Ascending aorta (tissue), 2 donors: ENCODE data around the gene VWA8. TPM values are rescaled to one million over a fixed set of nuclear protein-coding genes. Genes with fewer than 3 reads are reported as not detected.
"Not testable (repeated sequence)": the region's sequence is repeated elsewhere in the genome, so short reads cannot be mapped to it uniquely, and the experiment has no call there.

Experiments
- DNase-seq, 2 donors: peaks; one replicate each; pipeline ENCODE4 v3.0.0-alpha.2; 2019; ENCODE audit warnings: low spot score in 2 of 2
- H3K27ac ChIP-seq, 2 donors: fragments of 200-600 bp; sonication (generic); one replicate each; pipeline ENCODE4 v1.5.1; 2016 to 2017; ENCODE audit warnings: mild to moderate bottlenecking in 1 of 2
- H3K27me3 ChIP-seq: fragments of 200-600 bp; sonication (generic); one replicate; pipeline ENCODE4 v1.5.1; 2017
- H3K36me3 ChIP-seq, 2 donors: fragments of 200-600 bp; sonication (generic); one replicate each; pipeline ENCODE4 v1.5.1; 2016
- H3K4me1 ChIP-seq, 2 donors: fragments of 200-600 bp; sonication (generic); one replicate each; pipeline ENCODE4 v1.5.1; 2016 to 2017; ENCODE audit warnings: mild to moderate bottlenecking in 1 of 2
- H3K4me3 ChIP-seq, 2 donors: fragments of 200-600 bp; sonication (generic); one replicate each; pipeline ENCODE4 v1.5.1; 2016 to 2017; ENCODE audit warnings: mild to moderate bottlenecking in 1 of 2
- H3K9me3 ChIP-seq, 2 donors: fragments of 200-600 bp; sonication (generic); one replicate each; pipeline ENCODE4 v1.5.1; 2016
- intact Hi-C: fragments of 100-400 bp; cut with DNase I; formaldehyde crosslinking; loops from one replicate; pipeline ENCODE4 v1.15.1; 2023
- total RNA-seq: library from RNA; depleted of rRNA; stranded (reverse); fragments of >200 nt; gene quantifications from one replicate; pipeline ENCODE4 v1.1.0, GENCODE V29; 2016
- TF ChIP-seq, protein P1 (sequence below), 3 experiments: fragments of 200-600 bp in 2 of 3; fragments of 450-650 bp in 1 of 3; sonication (generic) in 2 of 3; IDR thresholded peaks; one replicate each; pipeline ENCODE4 v1.5.1; 2016 to 2019; ENCODE audit warnings: antibody characterized with exemption in 3 of 3, mild to moderate bottlenecking in 1 of 3, moderate library complexity in 1 of 3

VWA8 gene
- total RNA-seq, 1 donor from 2014 or later = 10.4 TPM

DNA sequence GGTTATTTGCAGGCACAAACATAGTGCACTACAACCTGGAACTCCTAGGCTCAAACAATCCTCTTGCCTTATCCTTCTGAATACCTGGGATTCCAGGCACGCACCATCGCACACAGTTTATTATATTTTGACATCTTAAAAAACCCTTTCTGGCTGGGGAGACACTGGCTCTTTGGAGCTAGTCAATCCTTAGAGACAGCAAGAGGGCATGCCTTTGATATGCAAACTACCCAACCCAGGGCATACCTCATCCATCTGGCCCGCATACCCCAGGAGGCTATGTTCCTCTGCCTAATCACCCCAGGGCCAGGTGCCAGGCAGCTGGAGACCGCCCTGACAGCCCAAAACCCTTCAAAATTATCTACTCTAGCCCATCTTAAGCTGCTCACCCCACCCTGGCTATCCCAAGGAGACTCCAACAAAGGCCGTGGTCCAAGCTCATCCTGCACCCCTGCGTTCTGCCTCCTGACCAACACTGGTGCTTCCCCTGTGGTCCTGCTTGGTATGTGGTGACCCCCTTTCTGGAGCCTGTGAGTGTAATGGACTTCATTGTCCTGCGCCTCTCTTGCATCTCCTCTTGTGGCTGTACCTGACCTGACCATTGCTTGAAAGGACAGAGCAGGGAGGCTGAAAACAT is 417.1 kb downstream of the VWA8 start:
- H3K4me1 ChIP-seq = peaks cover 0 to 5% of the 10 kb centered on the region in 2 donors
- intact Hi-C loops = no loop called here
- DNase-seq = no peak

DNA sequence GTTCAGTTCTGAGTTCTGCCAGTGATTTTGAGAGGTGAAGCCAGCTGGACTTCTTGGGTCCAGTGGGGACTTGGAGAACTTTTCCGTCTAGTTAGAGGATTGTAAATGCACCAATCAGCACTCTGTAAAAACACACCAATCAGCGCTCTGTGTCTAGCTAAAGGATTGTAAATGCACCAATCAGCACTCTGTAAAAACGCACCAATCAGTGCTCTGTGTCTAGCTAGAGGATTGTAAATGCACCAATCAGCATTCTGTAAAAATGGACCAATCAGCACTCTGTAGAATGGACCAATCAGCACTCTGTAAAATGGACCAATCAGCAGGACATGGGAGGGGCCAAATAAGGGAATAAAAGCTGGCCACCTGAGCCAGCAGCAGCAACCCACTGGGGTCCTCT is 418.1 kb downstream of the VWA8 start:
- DNase-seq, H3K27ac ChIP-seq, H3K9me3 ChIP-seq, H3K27me3 ChIP-seq, intact Hi-C loops, H3K36me3 ChIP-seq, H3K4me3 ChIP-seq, H3K4me1 ChIP-seq: not testable (repeated sequence)

More for the DNA sequence above, 417.1 kb downstream of the VWA8 start:
- H3K9me3 ChIP-seq = no peaks in the 10 kb centered on the region
- H3K36me3 ChIP-seq = no peaks in the 10 kb centered on the region
- H3K4me3 ChIP-seq = no peak overlapping the region
- H3K27ac ChIP-seq = no peak overlapping the region
- TF ChIP-seq, protein P1, sequence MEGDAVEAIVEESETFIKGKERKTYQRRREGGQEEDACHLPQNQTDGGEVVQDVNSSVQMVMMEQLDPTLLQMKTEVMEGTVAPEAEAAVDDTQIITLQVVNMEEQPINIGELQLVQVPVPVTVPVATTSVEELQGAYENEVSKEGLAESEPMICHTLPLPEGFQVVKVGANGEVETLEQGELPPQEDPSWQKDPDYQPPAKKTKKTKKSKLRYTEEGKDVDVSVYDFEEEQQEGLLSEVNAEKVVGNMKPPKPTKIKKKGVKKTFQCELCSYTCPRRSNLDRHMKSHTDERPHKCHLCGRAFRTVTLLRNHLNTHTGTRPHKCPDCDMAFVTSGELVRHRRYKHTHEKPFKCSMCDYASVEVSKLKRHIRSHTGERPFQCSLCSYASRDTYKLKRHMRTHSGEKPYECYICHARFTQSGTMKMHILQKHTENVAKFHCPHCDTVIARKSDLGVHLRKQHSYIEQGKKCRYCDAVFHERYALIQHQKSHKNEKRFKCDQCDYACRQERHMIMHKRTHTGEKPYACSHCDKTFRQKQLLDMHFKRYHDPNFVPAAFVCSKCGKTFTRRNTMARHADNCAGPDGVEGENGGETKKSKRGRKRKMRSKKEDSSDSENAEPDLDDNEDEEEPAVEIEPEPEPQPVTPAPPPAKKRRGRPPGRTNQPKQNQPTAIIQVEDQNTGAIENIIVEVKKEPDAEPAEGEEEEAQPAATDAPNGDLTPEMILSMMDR (IDR thresholded peaks at IDR 0.05) = no peak
- no peaks in the 10 kb centered on the region for H3K27me3 ChIP-seq

- Histone ChIP-seq H3K4me3 (no peak overlapping the region), H3K4me1 (peaks cover 0 to 3% of the 10 kb centered on the region in 2 donors), H3K36me3 (no peaks in the 10 kb centered on the region), H3K27me3 (no peaks in the 10 kb centered on the region), H3K9me3 (no peaks in the 10 kb centered on the region), H3K27ac (no peak overlapping the region)
- DNase-seq = no peak
- intact Hi-C loops = no loop called here
- TF ChIP-seq, protein P1 (IDR thresholded peaks at IDR 0.05) = no peak
These were observed 418.6 kb downstream of the VWA8 start for GRCh38 chr13:41542281-41542680.

DNA sequence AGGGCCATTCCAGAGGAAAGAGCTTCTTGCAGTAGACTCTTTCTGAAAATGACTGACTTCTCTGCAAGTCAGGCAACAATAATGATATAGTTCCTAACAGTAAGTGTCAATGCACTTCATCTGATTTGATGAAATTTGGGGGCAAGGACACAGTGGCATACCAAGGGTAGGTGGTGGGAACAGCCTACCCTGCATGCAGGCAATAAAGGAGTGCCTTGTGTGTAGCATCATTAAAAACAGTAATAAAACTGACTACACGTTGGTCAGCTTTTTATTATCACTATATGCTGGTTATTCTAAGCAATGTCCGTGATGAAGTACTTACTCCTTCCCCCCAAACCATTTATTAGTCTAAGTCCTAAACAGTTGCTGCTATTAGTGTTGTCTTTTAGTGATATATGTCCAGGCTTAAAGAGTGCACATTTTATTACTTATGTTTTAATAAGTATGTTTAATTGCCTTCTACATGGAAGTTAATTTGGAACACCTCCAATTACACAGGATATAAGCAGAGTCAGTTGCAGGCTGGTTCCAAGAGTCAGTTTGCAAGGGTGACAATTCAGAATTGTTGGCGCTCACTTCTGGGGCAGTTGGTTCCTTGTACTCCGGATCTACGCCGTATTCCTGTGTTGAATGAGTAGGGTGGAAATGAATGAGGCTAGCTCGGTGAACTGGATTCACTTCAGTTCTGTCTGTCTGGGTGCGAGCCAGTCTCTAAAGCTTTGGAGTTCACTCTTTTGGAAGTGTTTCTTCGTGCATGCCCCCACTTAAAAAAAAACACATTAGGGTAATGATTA is 419.6 kb downstream of the VWA8 start:
- Histone ChIP-seq H3K27ac (no peak overlapping the region), H3K4me1 (no peaks in the 10 kb centered on the region), H3K9me3 (no peaks in the 10 kb centered on the region), H3K36me3 (no peaks in the 10 kb centered on the region), H3K4me3 (no peak overlapping the region), H3K27me3 (no peaks in the 10 kb centered on the region)
- DNase-seq = no peak
- intact Hi-C loops = no loop called here
- TF ChIP-seq, protein P1 (IDR thresholded peaks at IDR 0.05) = no peak

- DNase-seq, H3K4me1 ChIP-seq, H3K27ac ChIP-seq, H3K9me3 ChIP-seq, intact Hi-C loops, H3K4me3 ChIP-seq, H3K27me3 ChIP-seq, H3K36me3 ChIP-seq: not testable (repeated sequence)
These were observed 420.7 kb downstream of the VWA8 start for GRCh38 chr13:41540240-41540639.

DNA sequence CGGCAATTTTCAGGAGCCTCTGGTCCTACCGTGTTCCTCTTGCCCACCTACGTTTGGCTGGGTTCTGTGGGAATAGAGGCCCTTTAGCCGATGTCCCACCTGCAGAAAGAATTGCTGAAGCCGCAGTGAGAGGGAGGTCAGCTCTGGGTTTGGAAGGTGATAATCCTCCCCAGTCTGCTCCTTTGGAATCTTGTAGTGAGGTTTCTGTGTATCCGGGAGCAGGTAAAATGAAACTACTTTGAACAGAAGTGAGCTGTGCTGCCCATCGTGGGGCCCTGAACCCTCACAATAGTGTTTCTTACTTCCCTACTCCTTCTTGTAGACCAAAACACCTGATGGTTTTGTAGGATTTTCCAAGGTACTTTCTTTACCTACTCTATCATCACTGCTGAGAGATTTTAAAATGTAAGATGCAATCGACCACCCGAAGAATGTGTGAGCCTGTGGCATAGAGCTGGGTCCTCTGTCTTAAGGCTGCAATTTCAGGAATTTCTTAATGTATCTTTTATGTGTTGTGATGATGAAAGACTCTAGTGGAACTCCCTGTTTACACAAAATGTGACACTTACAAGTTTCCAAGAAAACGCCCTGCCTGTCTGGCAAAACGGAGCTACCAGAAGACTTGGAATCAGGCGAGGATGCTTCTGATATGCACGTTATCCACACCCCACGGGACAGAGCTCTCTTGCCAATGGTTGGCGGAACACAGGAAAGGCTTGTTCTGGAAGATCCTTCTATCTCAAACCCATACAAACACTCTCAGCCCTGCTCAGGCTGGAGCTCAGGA is 427.4 kb downstream of the VWA8 start:
- no peaks in the 10 kb centered on the region for H3K4me1 ChIP-seq
- H3K9me3 ChIP-seq = no peaks in the 10 kb centered on the region
- H3K36me3 ChIP-seq = no peaks in the 10 kb centered on the region
- TF ChIP-seq, protein P1 (IDR thresholded peaks at IDR 0.05) = no peak
- DNase-seq = no peak
- no peak overlapping the region for H3K4me3 ChIP-seq
- intact Hi-C loops = no loop called here
- H3K27ac ChIP-seq = no peak overlapping the region
- no peaks in the 10 kb centered on the region for H3K27me3 ChIP-seq
